GM12878 (cell line): ENCODE results near the gene SMARCD3. TPM values are rescaled to one million over a fixed set of nuclear protein-coding genes. Genes with fewer than 3 reads are reported as not detected.

Experiments
- ATAC-seq: fragments of 200-7000 bp; cut with Tn5 transposase; 3 replicates; pipeline ENCODE4 v1.9.1; 2020; ENCODE audit warnings: mild to moderate bottlenecking, moderate library complexity
- BruUV-seq: library from RNA; stranded (reverse); fragments of 400-500 nt; replicated peaks from 2 replicates; lab custom pipeline; 2021; lab: Mats Ljungman, UMichigan
- CTCF ChIA-PET: fragments of 300-600 bp; sonication (Branson Sonifier 250); formaldehyde crosslinking; extraction: SDS; loops from one replicate; lab custom pipeline; 2021; ENCODE audit warnings: inconsistent platforms; lab: Yijun Ruan, JAX
- POLR2A ChIA-PET: fragments of 350-600 bp; formaldehyde crosslinking; extraction: SDS; loops from one replicate; lab custom pipeline; 2021; ENCODE audit warnings: inconsistent platforms; lab: Charles Lee
- RAD21 ChIA-PET: fragments of 300-600 bp; sonication (Branson Sonifier 250); formaldehyde crosslinking; loops from one replicate; lab custom pipeline; 2023; ENCODE audit warnings: antibody characterized with exemption; ENCODE audit not compliant: unreplicated experiment; lab: Charles Lee
- SMC1A ChIA-PET: fragments of 300-600 bp; sonication (Branson Sonifier 250); formaldehyde crosslinking; loops from one replicate; lab custom pipeline; 2023; ENCODE audit not compliant: unreplicated experiment, uncharacterized antibody; lab: Charles Lee
- DNase-seq: peaks from one replicate; pipeline ENCODE4 v3.0.0-alpha.2; 2011; ENCODE audit warnings: low read depth, low spot score
- FAIRE-seq: peaks from 3 replicates; lab custom pipeline; 2011; peaks lifted over from hg19 to GRCh38; lab: Jason Lieb, UNC
- H2AFZ ChIP-seq: 2 replicates; pipeline ENCODE4 v1.6.0; 2011; ENCODE audit warnings: low read depth, low read length, control low read depth; ENCODE audit not compliant: control insufficient read depth
- H3K27ac ChIP-seq: 2 replicates; pipeline ENCODE4 v1.5.1; 2011; ENCODE audit warnings: control low read depth; ENCODE audit not compliant: control insufficient read depth, insufficient read depth
- H3K27me3 ChIP-seq, 2 experiments: replicated peaks in 1 of 2; 2 replicates each; pipeline versions ENCODE4 v1.6.0 to v1.6.1; 2011; ENCODE audit warnings: low read length in 1 of 2; ENCODE audit not compliant: control insufficient read depth in 2 of 2, insufficient read depth in 2 of 2
- H3K36me3 ChIP-seq, 2 experiments: 2 replicates each; pipeline ENCODE4 v1.5.1; 2011; ENCODE audit warnings: low read length in 1 of 2; ENCODE audit not compliant: control insufficient read depth in 2 of 2, insufficient read depth in 2 of 2
- H3K4me1 ChIP-seq: 2 replicates; pipeline ENCODE4 v1.6.1; 2011; ENCODE audit warnings: mild to moderate bottlenecking, low read length, moderate library complexity, mixed read lengths; ENCODE audit not compliant: control insufficient read depth, insufficient read depth
- H3K4me2 ChIP-seq: 2 replicates; pipeline ENCODE4 v1.6.0; 2011; ENCODE audit warnings: control low read depth; ENCODE audit not compliant: control insufficient read depth, insufficient read depth
- H3K4me3 ChIP-seq: fragments of 200-600 bp; sonication (generic); 2 replicates; pipeline ENCODE4 v1.5.1; 2016
- H3K79me2 ChIP-seq: 2 replicates; pipeline ENCODE4 v1.6.0; 2011; ENCODE audit warnings: low read length; ENCODE audit not compliant: control insufficient read depth, insufficient read depth
- H3K9ac ChIP-seq: 2 replicates; pipeline ENCODE4 v1.8.0; 2011; ENCODE audit warnings: low read length, control low read depth, mixed read lengths; ENCODE audit not compliant: control insufficient read depth, insufficient read depth
- H3K9me3 ChIP-seq: replicated peaks from 3 replicates; pipeline ENCODE4 v1.5.1; 2011; ENCODE audit warnings: mild to moderate bottlenecking, low read length; ENCODE audit not compliant: control insufficient read depth, insufficient read depth
- H4K20me1 ChIP-seq: 2 replicates; pipeline ENCODE4 v1.6.0; 2011; ENCODE audit not compliant: control insufficient read depth, insufficient read depth
- BACH1 ChIP-seq: fragments of 450-650 bp; IDR thresholded peaks from 2 replicates; pipeline ENCODE4 v1.6.1; 2017; ENCODE audit warnings: mild to moderate bottlenecking, borderline replicate concordance
- EGR1 ChIP-seq, 2 experiments: IDR thresholded peaks; 1 replicate in 1 of 2; 2 replicates in 1 of 2; pipeline ENCODE4 v1.6.1; 2011 to 2012; ENCODE audit warnings: low read depth in 2 of 2, low read length in 2 of 2, borderline replicate concordance in 1 of 2, mild to moderate bottlenecking in 1 of 2, moderate library complexity in 1 of 2
- HDAC2 ChIP-seq: fragments of 200-600 bp; sonication (generic); IDR thresholded peaks from 2 replicates; pipeline ENCODE4 v1.6.1; 2017
- HDAC6 ChIP-seq: fragments of 200-600 bp; sonication (generic); IDR thresholded peaks from one replicate; pipeline ENCODE4 v1.8.0; 2017; ENCODE audit warnings: antibody characterized with exemption; ENCODE audit not compliant: unreplicated experiment
- JUNB ChIP-seq: IDR thresholded peaks from 2 replicates; pipeline ENCODE4 v1.6.1; 2016; ENCODE audit warnings: antibody characterized with exemption, mild to moderate bottlenecking
- KDM1A ChIP-seq: fragments of 200-600 bp; sonication (generic); IDR thresholded peaks from 2 replicates; pipeline ENCODE4 v1.6.1; 2016; ENCODE audit warnings: borderline replicate concordance
- MXI1 ChIP-seq: fragments of 150-350 bp; IDR thresholded peaks from 2 replicates; pipeline ENCODE4 v1.6.1; 2011; ENCODE audit warnings: low read depth, mild to moderate bottlenecking, inconsistent platforms, low read length, improper control_type of control experiment
- PAX5 ChIP-seq: IDR thresholded peaks from 2 replicates; pipeline ENCODE4 v1.6.1; 2011; ENCODE audit warnings: low read depth, low read length, borderline replicate concordance
- POLR2AphosphoS2 ChIP-seq: IDR thresholded peaks from 2 replicates; pipeline ENCODE4 v1.6.1; 2011; ENCODE audit warnings: low read depth, mild to moderate bottlenecking, low read length, improper control_type of control experiment, moderate library complexity
- RAD51 ChIP-seq: fragments of 450-650 bp; IDR thresholded peaks from 2 replicates; pipeline ENCODE4 v1.6.1; 2016; ENCODE audit warnings: moderate library complexity, mild to moderate bottlenecking, inconsistent platforms
- RELA ChIP-seq: fragments of 450-650 bp; IDR thresholded peaks from 2 replicates; pipeline ENCODE4 v1.8.0; 2014; ENCODE audit warnings: borderline replicate concordance; ENCODE audit not compliant: partially characterized antibody
- TCF12 ChIP-seq: IDR thresholded peaks from 2 replicates; pipeline ENCODE4 v1.6.1; 2011; ENCODE audit warnings: low read depth, mild to moderate bottlenecking, low read length
- TCF3 ChIP-seq: IDR thresholded peaks from 2 replicates; pipeline ENCODE4 v1.6.1; 2012; ENCODE audit warnings: low read depth, mild to moderate bottlenecking, low read length, borderline replicate concordance; ENCODE audit not compliant: insufficient read depth
- WGBS: methylation state at CpG from one replicate; pipeline ENCODE4 v1.1.6; 2016; ENCODE audit warnings: low lambda C conversion rate; ENCODE audit not compliant: insufficient replicate concordance, insufficient coverage; ENCODE audit errors: missing lambda C conversion rate; 5-methylcytosine and 5-hydroxymethylcytosine counted together
- in situ Hi-C: fragments of 300-500 bp; cut with MboI; formaldehyde crosslinking; loops from 9 replicates; pipeline ENCODE4 v1.14.3; 2018; ENCODE audit warnings: mixed read lengths
- intact Hi-C: fragments of 100-400 bp; cut with micrococcal nuclease; formaldehyde crosslinking; loops from one replicate; pipeline ENCODE4 v1.14.2; 2022; ENCODE audit not compliant: unreplicated experiment
- polyA plus RNA-seq, 11 experiments: library from polyadenylated mRNA; depleted of rRNA in 4 of 11; unstranded in 6 of 11; stranded (reverse) in 5 of 11; fragments of >200 nt; fragmentation: Nextera tagmentation in 4 of 11; fragmentation: Illumina TruSeq in 1 of 11; extraction: Ambion mirVana in 4 of 11; extraction: Trizol in 1 of 11; gene quantifications; 1 replicate in 1 of 11; 2 replicates in 10 of 11; pipeline versions ENCODE4 v1.2.1 to v1.2.3, GENCODE V29; 2011 to 2016; ENCODE audit warnings: inconsistent platforms in 2 of 11, missing spikeins in 2 of 11, low read depth in 1 of 11
- total RNA-seq, 4 experiments: library from RNA; depleted of rRNA in 3 of 4; stranded (reverse); fragments of >200 nt in 3 of 4; fragmentation: Illumina TruSeq in 1 of 4; extraction: Trizol in 1 of 4; gene quantifications; 2 replicates each; pipeline versions ENCODE4 v1.2.1 to v1.2.3, GENCODE V29; 2013 to 2021
- TF ChIP-seq, protein P1 (sequence below): fragments of 450-650 bp; IDR thresholded peaks from 2 replicates; pipeline ENCODE4 v1.6.1; 2017; ENCODE audit warnings: mild to moderate bottlenecking, moderate library complexity
- TF ChIP-seq, protein P2 (sequence below), 3 experiments: IDR thresholded peaks in 2 of 3; conservative IDR thresholded peaks in 1 of 3; 2 replicates each; pipeline ENCODE4 v1.5.1; 2011; ENCODE audit warnings: low read depth in 3 of 3, low read length in 3 of 3, mild to moderate bottlenecking in 3 of 3, control low read depth in 2 of 3, moderate library complexity in 2 of 3, inconsistent platforms in 1 of 3, mixed read lengths in 1 of 3; ENCODE audit not compliant: control insufficient read depth in 2 of 3, insufficient read depth in 1 of 3; ENCODE audit errors: extremely low read depth in 1 of 3
- TF ChIP-seq, protein P3 (sequence below): fragments of 450-650 bp; IDR thresholded peaks from 2 replicates; pipeline ENCODE4 v1.6.1; 2017; ENCODE audit warnings: low read depth, mild to moderate bottlenecking, moderate library complexity

SMARCD3 gene
- total and polyA plus RNA-seq, 10 of the 15 experiments (the other 5 are each of a cell fraction or from before 2014, with no cell fraction given) = 0.11 to 1.4 (median 0.16) TPM

DNA sequence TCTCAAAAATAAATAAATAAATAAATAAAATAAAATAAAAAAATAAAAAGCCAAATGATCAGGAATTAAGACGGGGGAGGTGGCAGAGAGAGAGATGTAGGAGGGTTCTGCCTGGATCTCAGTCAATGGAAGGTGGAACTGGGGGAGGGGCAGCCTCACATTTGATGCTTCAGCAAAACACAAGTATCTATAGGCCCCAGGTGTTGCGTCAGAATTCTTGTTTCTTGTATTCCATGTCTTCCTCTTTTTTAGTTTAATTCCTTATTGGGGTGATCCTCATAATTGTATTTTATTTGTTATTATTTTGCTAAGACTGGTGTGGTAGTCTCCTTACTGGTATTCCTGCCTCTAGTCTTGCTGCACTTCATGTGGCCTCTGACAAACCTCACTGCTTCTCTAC, 41.4 kb upstream of the SMARCD3 start (continued):
- TF ChIP-seq, protein P1, sequence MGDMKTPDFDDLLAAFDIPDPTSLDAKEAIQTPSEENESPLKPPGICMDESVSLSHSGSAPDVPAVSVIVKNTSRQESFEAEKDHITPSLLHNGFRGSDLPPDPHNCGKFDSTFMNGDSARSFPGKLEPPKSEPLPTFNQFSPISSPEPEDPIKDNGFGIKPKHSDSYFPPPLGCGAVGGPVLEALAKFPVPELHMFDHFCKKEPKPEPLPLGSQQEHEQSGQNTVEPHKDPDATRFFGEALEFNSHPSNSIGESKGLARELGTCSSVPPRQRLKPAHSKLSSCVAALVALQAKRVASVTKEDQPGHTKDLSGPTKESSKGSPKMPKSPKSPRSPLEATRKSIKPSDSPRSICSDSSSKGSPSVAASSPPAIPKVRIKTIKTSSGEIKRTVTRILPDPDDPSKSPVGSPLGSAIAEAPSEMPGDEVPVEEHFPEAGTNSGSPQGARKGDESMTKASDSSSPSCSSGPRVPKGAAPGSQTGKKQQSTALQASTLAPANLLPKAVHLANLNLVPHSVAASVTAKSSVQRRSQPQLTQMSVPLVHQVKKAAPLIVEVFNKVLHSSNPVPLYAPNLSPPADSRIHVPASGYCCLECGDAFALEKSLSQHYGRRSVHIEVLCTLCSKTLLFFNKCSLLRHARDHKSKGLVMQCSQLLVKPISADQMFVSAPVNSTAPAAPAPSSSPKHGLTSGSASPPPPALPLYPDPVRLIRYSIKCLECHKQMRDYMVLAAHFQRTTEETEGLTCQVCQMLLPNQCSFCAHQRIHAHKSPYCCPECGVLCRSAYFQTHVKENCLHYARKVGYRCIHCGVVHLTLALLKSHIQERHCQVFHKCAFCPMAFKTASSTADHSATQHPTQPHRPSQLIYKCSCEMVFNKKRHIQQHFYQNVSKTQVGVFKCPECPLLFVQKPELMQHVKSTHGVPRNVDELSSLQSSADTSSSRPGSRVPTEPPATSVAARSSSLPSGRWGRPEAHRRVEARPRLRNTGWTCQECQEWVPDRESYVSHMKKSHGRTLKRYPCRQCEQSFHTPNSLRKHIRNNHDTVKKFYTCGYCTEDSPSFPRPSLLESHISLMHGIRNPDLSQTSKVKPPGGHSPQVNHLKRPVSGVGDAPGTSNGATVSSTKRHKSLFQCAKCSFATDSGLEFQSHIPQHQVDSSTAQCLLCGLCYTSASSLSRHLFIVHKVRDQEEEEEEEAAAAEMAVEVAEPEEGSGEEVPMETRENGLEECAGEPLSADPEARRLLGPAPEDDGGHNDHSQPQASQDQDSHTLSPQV = no peak
- no peak for TF ChIP-seq RELA
- TF ChIP-seq PAX5 = no peak

DNA sequence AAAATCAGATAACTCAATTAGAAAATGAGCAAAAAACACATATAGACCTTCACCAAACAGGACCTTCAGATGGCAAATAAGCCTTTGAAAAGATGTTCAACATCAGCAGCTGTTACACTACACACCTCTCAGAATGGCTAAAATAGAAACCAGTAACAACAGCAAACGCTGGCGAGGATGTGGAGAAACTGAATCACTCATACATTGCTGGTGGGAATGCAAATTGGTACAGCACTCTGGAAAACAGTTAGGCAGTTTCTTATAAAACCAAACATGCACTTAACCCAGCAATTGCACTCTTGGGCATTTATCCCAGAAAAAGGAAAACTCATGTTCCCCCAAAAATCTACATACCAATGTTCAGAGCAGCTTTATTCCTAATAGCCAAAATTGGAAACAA, 37.7 kb upstream of the SMARCD3 start:
- Histone ChIP-seq H4K20me1 (no peaks in the 10 kb centered on the region), H3K79me2 (no peaks in the 10 kb centered on the region), H2AFZ (no peak overlapping the region), H3K27ac (no peak overlapping the region), H3K27me3 (peaks cover 0 to 4% of the 10 kb centered on the region in 2 experiments; a peak in 2 of 4 replicates), H3K9me3 (no peaks in the 10 kb centered on the region; the same call in 2 of the 3 replicates), H3K4me3 (no peak overlapping the region), H3K4me1 (no peaks in the 10 kb centered on the region), H3K9ac (no peak overlapping the region), H3K36me3 (no peaks in the 10 kb centered on the region), H3K4me2 (no peak overlapping the region)
- WGBS = 0% methylated on average over 2 of the region's 2 CpGs
- in situ Hi-C loops (no loop called here), intact Hi-C loops (no loop called here)
- BruUV-seq = no TSS peak
- ChIA-PET POLR2A (interaction anchor here (0.7 to 0.8 kb wide), 3 partner anchors 17 to 159 kb away, joined by 3 to 6 read pairs (median 4); no protein-coding TSS in a partner anchor), RAD21 (interaction anchor here (1.0 kb wide), 1 partner anchor 29 kb away, joined by 3 read pairs; no protein-coding TSS in a partner anchor), SMC1A (interaction anchor here (1.0 kb wide), 1 partner anchor 492 kb away, joined by 3 read pairs; no protein-coding TSS in a partner anchor), CTCF (interaction anchor here (1.1 to 1.8 kb wide), 4 partner anchors 18 to 64 kb away, joined by 3 to 7 read pairs (median 4); no protein-coding TSS in a partner anchor)
- ATAC-seq (no peak), FAIRE-seq (no peak), DNase-seq (no peak)
- TF ChIP-seq POLR2AphosphoS2 = no peak
- TF ChIP-seq EGR1 (IDR thresholded peaks at IDR 0.05; ENCODE audit: borderline replicate concordance in 1 of 2, low read depth in 2 of 2, low read length in 2 of 2) = no peak
- no peak for TF ChIP-seq RAD51
- no peak for TF ChIP-seq TCF3
- TF ChIP-seq, protein P2, sequence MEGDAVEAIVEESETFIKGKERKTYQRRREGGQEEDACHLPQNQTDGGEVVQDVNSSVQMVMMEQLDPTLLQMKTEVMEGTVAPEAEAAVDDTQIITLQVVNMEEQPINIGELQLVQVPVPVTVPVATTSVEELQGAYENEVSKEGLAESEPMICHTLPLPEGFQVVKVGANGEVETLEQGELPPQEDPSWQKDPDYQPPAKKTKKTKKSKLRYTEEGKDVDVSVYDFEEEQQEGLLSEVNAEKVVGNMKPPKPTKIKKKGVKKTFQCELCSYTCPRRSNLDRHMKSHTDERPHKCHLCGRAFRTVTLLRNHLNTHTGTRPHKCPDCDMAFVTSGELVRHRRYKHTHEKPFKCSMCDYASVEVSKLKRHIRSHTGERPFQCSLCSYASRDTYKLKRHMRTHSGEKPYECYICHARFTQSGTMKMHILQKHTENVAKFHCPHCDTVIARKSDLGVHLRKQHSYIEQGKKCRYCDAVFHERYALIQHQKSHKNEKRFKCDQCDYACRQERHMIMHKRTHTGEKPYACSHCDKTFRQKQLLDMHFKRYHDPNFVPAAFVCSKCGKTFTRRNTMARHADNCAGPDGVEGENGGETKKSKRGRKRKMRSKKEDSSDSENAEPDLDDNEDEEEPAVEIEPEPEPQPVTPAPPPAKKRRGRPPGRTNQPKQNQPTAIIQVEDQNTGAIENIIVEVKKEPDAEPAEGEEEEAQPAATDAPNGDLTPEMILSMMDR (IDR thresholded peaks at IDR 0.05 in 2 of 3, conservative IDR thresholded peaks at IDR 0.05 in 1 of 3; ENCODE audit: control insufficient read depth in 2 of 3, extremely low read depth in 1 of 3, insufficient read depth in 1 of 3, low read depth in 3 of 3, low read length in 3 of 3) = no peak
- TF ChIP-seq TCF12 = no peak
- no peak for TF ChIP-seq KDM1A
- TF ChIP-seq, protein P3, sequence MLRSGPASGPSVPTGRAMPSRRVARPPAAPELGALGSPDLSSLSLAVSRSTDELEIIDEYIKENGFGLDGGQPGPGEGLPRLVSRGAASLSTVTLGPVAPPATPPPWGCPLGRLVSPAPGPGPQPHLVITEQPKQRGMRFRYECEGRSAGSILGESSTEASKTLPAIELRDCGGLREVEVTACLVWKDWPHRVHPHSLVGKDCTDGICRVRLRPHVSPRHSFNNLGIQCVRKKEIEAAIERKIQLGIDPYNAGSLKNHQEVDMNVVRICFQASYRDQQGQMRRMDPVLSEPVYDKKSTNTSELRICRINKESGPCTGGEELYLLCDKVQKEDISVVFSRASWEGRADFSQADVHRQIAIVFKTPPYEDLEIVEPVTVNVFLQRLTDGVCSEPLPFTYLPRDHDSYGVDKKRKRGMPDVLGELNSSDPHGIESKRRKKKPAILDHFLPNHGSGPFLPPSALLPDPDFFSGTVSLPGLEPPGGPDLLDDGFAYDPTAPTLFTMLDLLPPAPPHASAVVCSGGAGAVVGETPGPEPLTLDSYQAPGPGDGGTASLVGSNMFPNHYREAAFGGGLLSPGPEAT = no peak
- TF ChIP-seq MXI1 = no peak
- no peak for TF ChIP-seq BACH1
- TF ChIP-seq HDAC6 = no peak
- no peak for TF ChIP-seq JUNB
- no peak for TF ChIP-seq HDAC2
